UCSD-AML1 (cell line): ENCODE data around the gene HSPA4.

Experiments used
- DNase-seq: peaks from one replicate; lab custom pipeline; 2025; ENCODE audit not compliant: unreplicated experiment; lab: John Stamatoyannopoulos, UW

HSPA4 gene

GRCh38 chr5:133088064-133088463, 36.3 kb downstream of the HSPA4 start:
- no peak for DNase-seq

- DNase-seq, result no peak
These were observed 39.2 kb downstream of the HSPA4 start for GRCh38 chr5:133091034-133091433.

GRCh38 chr5:133106343-133106742, 54.5 kb downstream of the HSPA4 start:
- no peak for DNase-seq

GRCh38 chr5:133106761-133107572, 55.2 kb downstream of the HSPA4 start:
- no peak for DNase-seq

- no peak for DNase-seq
These were observed 56.7 kb downstream of the HSPA4 start for GRCh38 chr5:133108481-133108921.

- DNase-seq, result no peak
These were observed 58.1 kb downstream of the HSPA4 start for GRCh38 chr5:133109655-133110483.

GRCh38 chr5:133110709-133111108, 58.9 kb downstream of the HSPA4 start:
- no peak for DNase-seq

- DNase-seq, result peak; percentile 76
These were observed 59.5 kb downstream of the HSPA4 start for GRCh38 chr5:133111299-133111698.

GRCh38 chr5:133112026-133112660, 60.3 kb downstream of the HSPA4 start:
- no peak for DNase-seq

GRCh38 chr5:133113331-133114061, 61.7 kb downstream of the HSPA4 start:
- no peak for DNase-seq

GRCh38 chr5:133114166-133114932, 62.5 kb downstream of the HSPA4 start:
- DNase-seq, result no peak

GRCh38 chr5:133114933-133115310, 63.1 kb downstream of the HSPA4 start:
- no peak for DNase-seq

GRCh38 chr5:133116601-133117000, 64.8 kb downstream of the HSPA4 start:
- DNase-seq, result no peak

GRCh38 chr5:133117166-133117911, 65.5 kb downstream of the HSPA4 start:
- DNase-seq, result no peak

- DNase-seq, result no peak
These were observed 66.2 kb downstream of the HSPA4 start for GRCh38 chr5:133117912-133118445.

- DNase-seq, result no peak
These were observed 66.9 kb downstream of the HSPA4 start for GRCh38 chr5:133118741-133119140.

- DNase-seq, result no peak
These were observed 67.5 kb downstream of the HSPA4 start for GRCh38 chr5:133119233-133119711.

GRCh38 chr5:133120156-133120750, 68.4 kb downstream of the HSPA4 start:
- DNase-seq, result no peak

GRCh38 chr5:133121080-133121479, 69.3 kb downstream of the HSPA4 start:
- no peak for DNase-seq
